Activated CD4-positive, alpha-beta T cell treated with anti-CD3 and anti-CD28 coated beads for 36 hours (primary cell): Measurements from ENCODE around the gene VEZT. TPM values are rescaled to one million over a fixed set of nuclear protein-coding genes. Genes with fewer than 3 reads are reported as not detected.
A peak's percentile ranks its signal among the peaks of the same experiment; 100 is the strongest.

Experiments used
- ATAC-seq: fragments of 200-7000 bp; cut with Tn5 transposase; one replicate; pipeline ENCODE4 v1.10.0; 2021; ENCODE audit warnings: mild to moderate bottlenecking, moderate library complexity
- CTCF ChIA-PET: fragments of 350-600 bp; sonication (Branson Sonifier 250); formaldehyde crosslinking; loops from one replicate; lab custom pipeline; 2021; ENCODE audit warnings: antibody characterized with exemption; lab: Charles Lee
- POLR2A ChIA-PET: fragments of 350-600 bp; sonication (Branson Sonifier 250); formaldehyde crosslinking; loops from one replicate; lab custom pipeline; 2021; ENCODE audit warnings: antibody characterized with exemption, inconsistent platforms; lab: Charles Lee
- DNase-seq: peaks from one replicate; pipeline ENCODE4 v3.0.0-alpha.2; 2020
- H3K27ac Mint-ChIP-seq: one replicate; pipeline ENCODE4 v1.8.0; 2021; ENCODE audit warnings: mixed read lengths
- H3K27me3 Mint-ChIP-seq: one replicate; pipeline ENCODE4 v1.8.0; 2021; ENCODE audit warnings: mixed read lengths
- H3K36me3 Mint-ChIP-seq: one replicate; pipeline ENCODE4 v1.8.0; 2021; ENCODE audit warnings: low read depth, mixed read lengths
- H3K4me1 Mint-ChIP-seq: one replicate; pipeline ENCODE4 v1.8.0; 2021; ENCODE audit warnings: mixed read lengths
- H3K4me3 Mint-ChIP-seq: one replicate; pipeline ENCODE4 v1.8.0; 2021; ENCODE audit warnings: mild to moderate bottlenecking, moderate library complexity, mixed read lengths
- H3K9me3 Mint-ChIP-seq: one replicate; pipeline ENCODE4 v1.8.0; 2021; ENCODE audit warnings: low read depth, mixed read lengths
- intact Hi-C, 2 experiments: fragments of 100-400 bp; cut with DNase I in 1 of 2; cut with micrococcal nuclease in 1 of 2; formaldehyde crosslinking; loops; one replicate each; pipeline versions ENCODE4 v1.14.2 to v1.15.1; 2022 to 2024; cut with DNase I, micrococcal nuclease
- total RNA-seq, 2 experiments: library from RNA; stranded (reverse); gene quantifications; one replicate each; pipeline ENCODE4 v1.2.3, GENCODE V29; 2021

Gene VEZT
- total RNA-seq, 2 experiments from 2014 or later = 55.8 to 72.7 TPM

GRCh38 chr12:95214466-95214865, 3.1 kb upstream of the VEZT start:
- POLR2A ChIA-PET = interaction anchor here (0.7 kb wide), 1 partner anchor 8 kb away, joined by 7 read pairs; no protein-coding TSS in a partner anchor
- Mint-ChIP-seq H3K4me1 (peaks cover 13% of the 10 kb centered on the region), H3K4me3 (no peak overlapping the region), H3K27me3 (peaks cover 3% of the 10 kb centered on the region), H3K9me3 (no peaks in the 10 kb centered on the region), H3K27ac (no peak overlapping the region), H3K36me3 (peaks cover 3% of the 10 kb centered on the region)
- no peak for DNase-seq
- ATAC-seq = no peak
- CTCF ChIA-PET = interaction anchor here (0.9 to 1.2 kb wide), 2 partner anchors 30 to 97 kb away, joined by 3 to 4 read pairs; no protein-coding TSS in a partner anchor
- intact Hi-C loops = no loop called here

- ChIA-PET CTCF (interaction anchor here (1.0 to 1.2 kb wide), 2 partner anchors 13 to 99 kb away, joined by 3 read pairs; no protein-coding TSS in a partner anchor), POLR2A (no interaction called here)
- DNase-seq = no peak
- Mint-ChIP-seq H3K9me3 (no peaks in the 10 kb centered on the region), H3K4me1 (peaks cover 23% of the 10 kb centered on the region), H3K36me3 (peaks cover 10% of the 10 kb centered on the region), H3K27ac (no peak overlapping the region), H3K27me3 (peaks cover 3% of the 10 kb centered on the region), H3K4me3 (peak overlapping the region; percentile 86)
- intact Hi-C loops = loop anchor here (2.0 to 5.0 kb wide), 10 partner anchors 99 to 1839 kb away; partner anchors contain the start of genes AMDHD1 (in 1 of the 2), CCDC38 (in 1 of the 2), CRADD (in 1 of the 2) and LTA4H (in 1 of the 2)
- no peak for ATAC-seq
Observed at GRCh38 chr12:95215949-95216348, 1.7 kb upstream of the VEZT start.

DNA sequence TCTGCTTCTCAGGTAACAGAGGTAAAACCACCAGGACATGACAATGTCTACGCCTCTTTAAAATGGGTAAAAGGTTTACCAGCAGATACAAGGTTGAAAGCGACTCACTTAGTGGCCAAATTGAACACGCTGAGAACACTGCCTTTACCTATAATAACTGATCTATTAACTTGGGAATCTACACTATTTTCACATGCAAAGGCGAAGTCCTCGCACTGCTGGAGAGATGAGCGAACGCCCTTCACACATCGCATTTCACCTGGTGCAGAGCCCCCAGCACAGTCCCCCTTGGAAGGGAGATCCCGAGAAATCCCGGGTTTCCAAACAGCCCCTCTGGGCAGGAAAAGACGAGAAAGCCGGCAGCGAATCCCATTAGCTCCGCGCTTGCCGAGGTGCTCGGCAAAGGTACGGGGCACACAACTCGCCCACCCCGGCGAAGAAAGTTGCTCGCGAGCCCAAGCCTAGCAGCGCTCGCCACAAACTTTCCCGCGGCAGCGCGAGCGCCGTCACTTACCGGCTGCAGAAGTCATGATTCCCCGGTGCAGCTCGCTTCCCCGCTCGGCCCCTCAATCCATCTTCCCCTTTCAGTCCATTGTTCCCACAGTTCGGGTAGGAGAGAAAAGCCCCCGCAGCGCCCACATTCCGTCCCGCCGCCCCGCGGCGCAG, 763 bp upstream of the VEZT start:
- peak overlapping the region; percentile 79 for H3K27ac Mint-ChIP-seq
- H3K9me3 Mint-ChIP-seq = no peaks in the 10 kb centered on the region
- ChIA-PET POLR2A (interaction anchor here (0.6 to 1.5 kb wide), 6 partner anchors 16 to 257 kb away, joined by 3 to 8 read pairs (median 6); partner anchors contain the start of genes METAP2 and NR2C1), CTCF (interaction anchor here (0.7 to 1.8 kb wide), 6 partner anchors 12 to 323 kb away, joined by 3 to 5 read pairs (median 3); no protein-coding TSS in a partner anchor)
- peaks cover 3% of the 10 kb centered on the region for H3K27me3 Mint-ChIP-seq
- intact Hi-C loops = loop anchor here (1.0 to 5.0 kb wide), 16 partner anchors 100 to 1840 kb away; partner anchors contain the start of genes METAP2 (in 2 of the 2), NDUFA12 (in 2 of the 2), NR2C1 (in 2 of the 2) and SNRPF (in 2 of the 2)
- peak overlapping the region; percentile 86 for H3K4me3 Mint-ChIP-seq
- ATAC-seq (peak; percentile 7), DNase-seq (no peak)
- H3K36me3 Mint-ChIP-seq = peaks cover 13% of the 10 kb centered on the region
- H3K4me1 Mint-ChIP-seq = peaks cover 28% of the 10 kb centered on the region

- Mint-ChIP-seq H3K4me1 (peaks cover 36% of the 10 kb centered on the region), H3K27ac (peak overlapping the region; percentile 93), H3K4me3 (peak overlapping the region; percentile 86), H3K27me3 (peaks cover 3% of the 10 kb centered on the region), H3K36me3 (peaks cover 13% of the 10 kb centered on the region), H3K9me3 (no peaks in the 10 kb centered on the region)
- POLR2A ChIA-PET = interaction anchor here (0.5 to 1.4 kb wide), 4 partner anchors 31 to 258 kb away, joined by 3 to 8 read pairs (median 7); partner anchors contain the start of genes METAP2 and NR2C1
- intact Hi-C loops = loop anchor here (5.0 kb wide), 4 partner anchors 116 to 1841 kb away; partner anchors contain the start of genes CRADD (in 1 of the 2) and NUDT4 (in 1 of the 2)
- peak; percentile 9 for ATAC-seq
- DNase-seq = peak; percentile 71
- CTCF ChIA-PET = interaction anchor here (0.6 to 1.7 kb wide), 5 partner anchors 15 to 215 kb away, joined by 3 read pairs; no protein-coding TSS in a partner anchor
Observed at GRCh38 chr12:95218150-95219133, 835 bp downstream of the VEZT start.

DNA sequence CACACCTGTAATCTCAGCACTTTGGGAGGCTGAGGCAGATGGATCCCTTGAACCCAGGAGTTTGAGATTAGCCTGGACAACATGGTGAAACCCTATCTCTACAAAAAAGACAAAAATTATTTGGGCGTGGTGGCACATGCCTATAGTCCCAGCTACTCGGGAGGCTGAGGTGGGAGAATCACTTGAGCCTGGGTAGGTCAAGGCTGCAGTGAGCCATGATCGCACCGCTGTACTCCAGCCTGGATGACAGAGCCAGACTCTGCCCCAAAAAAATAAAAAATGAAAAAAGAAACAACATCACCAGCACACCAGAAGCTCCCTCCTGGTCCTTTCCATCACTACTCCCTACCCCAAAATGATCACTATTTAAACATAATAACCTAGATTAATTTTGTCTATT, 2.6 kb downstream of the VEZT start:
- Mint-ChIP-seq H3K27ac (peak overlapping the region; percentile 37), H3K36me3 (peaks cover 25% of the 10 kb centered on the region), H3K4me1 (peaks cover 50% of the 10 kb centered on the region), H3K27me3 (peaks cover 3% of the 10 kb centered on the region), H3K4me3 (peak overlapping the region; percentile 19), H3K9me3 (no peaks in the 10 kb centered on the region)
- no peak for ATAC-seq
- ChIA-PET CTCF (no interaction called here), POLR2A (interaction anchor here (0.7 to 1.1 kb wide), 2 partner anchors 216 to 255 kb away, joined by 3 to 5 read pairs; no protein-coding TSS in a partner anchor)
- DNase-seq = no peak
- intact Hi-C loops = no loop called here

- Mint-ChIP-seq H3K9me3 (no peaks in the 10 kb centered on the region), H3K4me1 (peaks cover 50% of the 10 kb centered on the region), H3K27ac (peak overlapping the region; percentile 37), H3K36me3 (peaks cover 25% of the 10 kb centered on the region), H3K4me3 (no peak overlapping the region), H3K27me3 (peaks cover 3% of the 10 kb centered on the region)
- DNase-seq (no peak), ATAC-seq (no peak)
- CTCF ChIA-PET = no interaction called here
- intact Hi-C loops = no loop called here
- POLR2A ChIA-PET = interaction anchor here (0.7 to 1.1 kb wide), 2 partner anchors 217 to 254 kb away, joined by 3 to 5 read pairs; no protein-coding TSS in a partner anchor
Observed at GRCh38 chr12:95220726-95221125, 3.1 kb downstream of the VEZT start.

GRCh38 chr12:95224202-95225170, 6.9 kb downstream of the VEZT start:
- peak; percentile 40 for DNase-seq
- intact Hi-C loops = no loop called here
- Mint-ChIP-seq H3K4me1 (peaks cover 47% of the 10 kb centered on the region), H3K27me3 (no peaks in the 10 kb centered on the region), H3K36me3 (peaks cover 30% of the 10 kb centered on the region), H3K9me3 (no peaks in the 10 kb centered on the region), H3K27ac (peak overlapping the region; percentile 70), H3K4me3 (no peak overlapping the region)
- CTCF ChIA-PET = interaction anchor here (0.6 to 0.8 kb wide), 3 partner anchors 247 to 764 kb away, joined by 3 read pairs; no protein-coding TSS in a partner anchor
- POLR2A ChIA-PET = interaction anchor here (0.6 to 0.7 kb wide), 2 partner anchors 299 to 871 kb away, joined by 3 read pairs; no protein-coding TSS in a partner anchor
- peak; percentile 95 for ATAC-seq

DNA sequence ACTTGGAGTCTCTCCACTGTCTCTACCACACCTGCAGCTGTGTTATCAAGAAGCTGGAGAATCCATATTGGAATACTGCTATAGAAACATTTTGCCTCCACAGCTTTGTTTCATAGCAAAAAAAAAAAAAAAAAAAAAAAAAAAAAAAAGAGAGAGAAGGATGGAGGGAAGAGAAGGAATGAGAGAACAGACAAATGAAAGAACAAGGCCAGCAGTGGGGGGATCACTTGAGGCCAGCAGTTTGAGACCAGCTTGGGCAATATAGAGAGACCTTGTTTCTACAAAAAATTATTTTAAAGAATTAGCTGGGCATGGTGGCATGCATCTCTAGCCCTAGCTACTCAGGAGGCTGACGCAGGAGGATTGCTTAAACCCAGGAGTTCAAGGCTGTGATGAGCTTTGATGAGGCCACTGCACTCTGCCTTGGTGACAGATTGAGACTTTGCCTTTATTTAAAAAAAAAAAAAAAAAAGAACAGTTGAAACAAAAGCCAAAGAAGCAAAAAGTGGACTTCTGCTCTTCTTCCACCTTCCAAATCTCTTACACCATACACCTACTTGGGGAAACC, 8.1 kb downstream of the VEZT start:
- DNase-seq (no peak), ATAC-seq (no peak)
- POLR2A ChIA-PET = interaction anchor here (0.9 kb wide), 1 partner anchor 25 kb away, joined by 5 read pairs; no protein-coding TSS in a partner anchor
- no peak overlapping the region for H3K4me3 Mint-ChIP-seq
- peaks cover 25% of the 10 kb centered on the region for H3K36me3 Mint-ChIP-seq
- no peak overlapping the region for H3K27ac Mint-ChIP-seq
- no peaks in the 10 kb centered on the region for H3K27me3 Mint-ChIP-seq
- H3K4me1 Mint-ChIP-seq = peaks cover 40% of the 10 kb centered on the region
- CTCF ChIA-PET = interaction anchor here (0.6 to 1.7 kb wide), 6 partner anchors 8 to 1754 kb away, joined by 3 to 7 read pairs (median 3); partner anchors contain the start of gene VEZT
- H3K9me3 Mint-ChIP-seq = no peaks in the 10 kb centered on the region
- intact Hi-C loops = no loop called here

GRCh38 chr12:95227818-95228356, 10.3 kb downstream of the VEZT start:
- no peaks in the 10 kb centered on the region for H3K9me3 Mint-ChIP-seq
- CTCF ChIA-PET = interaction anchor here (1.8 kb wide), 1 partner anchor 10 kb away, joined by 3 read pairs; the partner anchor contains the start of genes FGD6 and VEZT
- intact Hi-C loops = no loop called here
- H3K27ac Mint-ChIP-seq = peak overlapping the region; percentile 24
- H3K27me3 Mint-ChIP-seq = no peaks in the 10 kb centered on the region
- no peak for DNase-seq
- ATAC-seq = no peak
- H3K4me3 Mint-ChIP-seq = no peak overlapping the region
- H3K36me3 Mint-ChIP-seq = peaks cover 21% of the 10 kb centered on the region
- H3K4me1 Mint-ChIP-seq = peaks cover 35% of the 10 kb centered on the region
- POLR2A ChIA-PET = no interaction called here
